Activated naive CD8-positive, alpha-beta T cell treated with anti-CD3 and anti-CD28 coated beads, Interleukin-2, amount 50 U/mL, for 16 hours (primary cell): ENCODE data around the gene LTC4S.
A peak's percentile ranks its signal among the peaks of the same experiment; 100 is the strongest.

Source experiments
- DNase-seq: peaks from one replicate; pipeline ENCODE4 v3.0.0-alpha.2; 2020; ENCODE audit warnings: low read depth, low spot score

Gene LTC4S

GRCh38 chr5:179806250-179807048, 12.7 kb downstream of the LTC4S start, which contains the start of gene MGAT4B:
TSS of gene MGAT4B (minus strand) at chr5:179806866. CDS start at chr5:179806583, 283 bp downstream.
- no peak for DNase-seq

- DNase-seq, result no peak
These were observed 18.5 kb downstream of the LTC4S start for GRCh38 chr5:179812135-179812825.

GRCh38 chr5:179812997-179813607, 19.3 kb downstream of the LTC4S start:
- DNase-seq, result no peak

- DNase-seq, result no peak
These were observed 20.3 kb downstream of the LTC4S start for GRCh38 chr5:179814090-179814489.

GRCh38 chr5:179815491-179816249, 21.9 kb downstream of the LTC4S start:
- no peak for DNase-seq

GRCh38 chr5:179816401-179816795, 22.6 kb downstream of the LTC4S start:
- DNase-seq, result no peak

- no peak for DNase-seq
These were observed 23.1 kb downstream of the LTC4S start for GRCh38 chr5:179816796-179817469.

GRCh38 chr5:179817470-179817840, 23.7 kb downstream of the LTC4S start:
- no peak for DNase-seq

GRCh38 chr5:179817890-179818745, 24.3 kb downstream of the LTC4S start:
- DNase-seq, result no peak

GRCh38 chr5:179818746-179819295, 25.0 kb downstream of the LTC4S start:
- peak; percentile 54 for DNase-seq

- no peak for DNase-seq
These were observed 25.7 kb downstream of the LTC4S start for GRCh38 chr5:179819296-179820126.

GRCh38 chr5:179820127-179820482, 26.3 kb downstream of the LTC4S start:
- DNase-seq, result no peak

GRCh38 chr5:179820483-179821297, 26.9 kb downstream of the LTC4S start, which contains the start of gene SQSTM1:
TSS of gene SQSTM1 (plus strand) at chr5:179820905. CDS start at chr5:179820937, 32 bp downstream.
- peak; percentile 52 for DNase-seq

GRCh38 chr5:179821298-179822058, 27.7 kb downstream of the LTC4S start:
- DNase-seq, result peak; percentile 61

- no peak for DNase-seq
These were observed 28.3 kb downstream of the LTC4S start for GRCh38 chr5:179822059-179822432.

GRCh38 chr5:179822444-179822990, 28.7 kb downstream of the LTC4S start:
- DNase-seq, result no peak
